HEK293 (cell line): ENCODE measurements around the gene SLC5A1.

Experiments used
- CTCF ChIA-PET: fragments of 350-600 bp; formaldehyde crosslinking; extraction: SDS; loops from one replicate; lab custom pipeline; 2021; ENCODE audit warnings: antibody characterized with exemption; lab: Yijun Ruan, JAX
- POLR2A ChIA-PET: fragments of 300-600 bp; formaldehyde crosslinking; extraction: SDS; loops from one replicate; lab custom pipeline; 2020; ENCODE audit warnings: antibody characterized with exemption, inconsistent platforms; lab: Yijun Ruan, JAX
- H3K27ac ChIP-seq: fragments of 200-500 bp; sonication (Bioruptor generic); 2 replicates; pipeline ENCODE4 v1.5.1; 2014; ENCODE audit warnings: low read depth, low read length, control low read depth, inconsistent platforms; ENCODE audit errors: extremely low read depth
- H3K36me3 ChIP-seq, 2 experiments: fragments of 200-500 bp in 1 of 2; sonication (Bioruptor generic) in 1 of 2; 1 replicate in 1 of 2; 2 replicates in 1 of 2; pipeline ENCODE4 v1.5.1; 2014 to 2017; ENCODE audit warnings: inconsistent platforms in 2 of 2, low read length in 2 of 2; ENCODE audit not compliant: control insufficient read depth in 2 of 2, insufficient read depth in 1 of 2
- H3K4me1 ChIP-seq: fragments of 200-500 bp; sonication (Bioruptor generic); 2 replicates; pipeline ENCODE4 v1.5.1; 2014; ENCODE audit warnings: mild to moderate bottlenecking, low read length, inconsistent platforms; ENCODE audit not compliant: control insufficient read depth, insufficient read depth
- H3K4me3 ChIP-seq: 2 replicates; pipeline ENCODE4 v1.5.1; 2011; ENCODE audit warnings: low read depth, mild to moderate bottlenecking, control low read depth, low read length, moderate library complexity
- H3K9me3 ChIP-seq: fragments of 200-500 bp; sonication (Bioruptor generic); 2 replicates; pipeline ENCODE4 v1.5.1; 2014; ENCODE audit warnings: low read depth, low read length, inconsistent platforms; ENCODE audit not compliant: control insufficient read depth, insufficient read depth
- GLI2 ChIP-seq: fragments of 450-650 bp; formaldehyde crosslinking; IDR thresholded peaks from 2 replicates; pipeline ENCODE4; 2017; ENCODE audit warnings: missing biosample characterization, missing genetic modification characterization, low read depth, borderline replicate concordance
- GLIS2 ChIP-seq: fragments of 450-650 bp; formaldehyde crosslinking; IDR thresholded peaks from 2 replicates; pipeline ENCODE4 v1.5.1; 2016; ENCODE audit warnings: missing biosample characterization, missing genetic modification characterization
- HOXA7 ChIP-seq: sonication (generic); formaldehyde crosslinking; IDR thresholded peaks from 2 replicates; pipeline ENCODE4 v1.8.1; 2022; ENCODE audit warnings: missing genetic modification reagents, borderline replicate concordance
- OSR2 ChIP-seq: fragments of 450-650 bp; formaldehyde crosslinking; IDR thresholded peaks from 2 replicates; pipeline ENCODE4 v1.5.1; 2016; ENCODE audit warnings: missing biosample characterization, missing genetic modification characterization
- RBAK ChIP-seq: fragments of 450-650 bp; formaldehyde crosslinking; IDR thresholded peaks from 2 replicates; pipeline ENCODE4 v1.5.1; 2016; ENCODE audit warnings: missing biosample characterization, missing genetic modification characterization
- SCRT1 ChIP-seq: fragments of 450-650 bp; formaldehyde crosslinking; IDR thresholded peaks from 2 replicates; pipeline ENCODE4 v1.5.1; 2016; ENCODE audit warnings: missing biosample characterization, missing genetic modification characterization, borderline replicate concordance
- TRIM28 ChIP-seq: IDR thresholded peaks from 2 replicates; pipeline ENCODE4 v1.6.1; 2011; ENCODE audit warnings: low read length, control low read depth, borderline replicate concordance
- ZEB2 ChIP-seq: fragments of 450-650 bp; formaldehyde crosslinking; IDR thresholded peaks from 2 replicates; pipeline ENCODE4 v1.5.1; 2016; ENCODE audit warnings: missing biosample characterization, missing genetic modification characterization
- ZFP37 ChIP-seq: fragments of 450-650 bp; formaldehyde crosslinking; IDR thresholded peaks from 2 replicates; pipeline ENCODE4 v1.5.1; 2016; ENCODE audit warnings: missing biosample characterization, missing genetic modification characterization
- ZFP41 ChIP-seq: fragments of 450-650 bp; formaldehyde crosslinking; IDR thresholded peaks from 2 replicates; pipeline ENCODE4 v1.5.1; 2016; ENCODE audit warnings: missing biosample characterization, missing genetic modification characterization, borderline replicate concordance
- ZNF112 ChIP-seq: fragments of 450-650 bp; formaldehyde crosslinking; IDR thresholded peaks from 2 replicates; pipeline ENCODE4 v1.5.0; 2017; ENCODE audit warnings: missing biosample characterization, missing genetic modification characterization
- ZNF132 ChIP-seq: fragments of 450-650 bp; formaldehyde crosslinking; IDR thresholded peaks from 2 replicates; pipeline ENCODE4 v1.5.1; 2017; ENCODE audit warnings: missing biosample characterization, missing genetic modification characterization, borderline replicate concordance
- ZNF16 ChIP-seq: fragments of 450-650 bp; formaldehyde crosslinking; IDR thresholded peaks from 2 replicates; pipeline ENCODE4 v1.5.1; 2016; ENCODE audit warnings: low read depth, missing biosample characterization, missing genetic modification characterization
- ZNF2 ChIP-seq: fragments of 450-650 bp; formaldehyde crosslinking; IDR thresholded peaks from 2 replicates; pipeline ENCODE4 v1.5.1; 2016; ENCODE audit warnings: missing biosample characterization, missing genetic modification characterization
- ZNF239 ChIP-seq: fragments of 450-650 bp; formaldehyde crosslinking; IDR thresholded peaks from 2 replicates; pipeline ENCODE4 v1.5.1; 2016; ENCODE audit warnings: missing biosample characterization, missing genetic modification characterization
- ZNF24 ChIP-seq: fragments of 450-650 bp; formaldehyde crosslinking; IDR thresholded peaks from 2 replicates; pipeline ENCODE4 v1.5.1; 2016; ENCODE audit warnings: missing biosample characterization, missing genetic modification characterization
- ZNF404 ChIP-seq: fragments of 450-650 bp; formaldehyde crosslinking; IDR thresholded peaks from 2 replicates; pipeline ENCODE4 v1.5.1; 2017; ENCODE audit warnings: missing biosample characterization, missing genetic modification characterization
- ZNF426 ChIP-seq: fragments of 450-650 bp; formaldehyde crosslinking; IDR thresholded peaks from 2 replicates; pipeline ENCODE4 v1.5.1; 2017; ENCODE audit warnings: missing biosample characterization, missing genetic modification characterization, mild to moderate bottlenecking, inconsistent platforms, moderate library complexity
- ZNF48 ChIP-seq: fragments of 450-650 bp; formaldehyde crosslinking; IDR thresholded peaks from 2 replicates; pipeline ENCODE4 v1.5.1; 2016; ENCODE audit warnings: missing biosample characterization, missing genetic modification characterization
- ZNF514 ChIP-seq: fragments of 450-650 bp; formaldehyde crosslinking; IDR thresholded peaks from 2 replicates; pipeline ENCODE4 v1.5.1; 2016; ENCODE audit warnings: missing biosample characterization, missing genetic modification characterization
- ZNF610 ChIP-seq: fragments of 450-650 bp; formaldehyde crosslinking; IDR thresholded peaks from 2 replicates; pipeline ENCODE4 v1.5.1; 2016; ENCODE audit warnings: missing biosample characterization, missing genetic modification characterization, borderline replicate concordance
- ZNF660 ChIP-seq: fragments of 450-650 bp; IDR thresholded peaks from 2 replicates; pipeline ENCODE4 v1.5.1; 2018; ENCODE audit warnings: missing biosample characterization, mild to moderate bottlenecking, missing genetic modification characterization
- ZNF747 ChIP-seq: fragments of 450-650 bp; formaldehyde crosslinking; IDR thresholded peaks from 2 replicates; pipeline ENCODE4 v1.5.1; 2016; ENCODE audit warnings: missing biosample characterization, missing genetic modification characterization
- ZNF777 ChIP-seq: fragments of 450-650 bp; formaldehyde crosslinking; IDR thresholded peaks from 2 replicates; pipeline ENCODE4 v1.5.1; 2017; ENCODE audit warnings: missing biosample characterization, missing genetic modification characterization, borderline replicate concordance
- ZSCAN23 ChIP-seq: fragments of 450-650 bp; formaldehyde crosslinking; IDR thresholded peaks from 2 replicates; pipeline ENCODE4 v1.5.1; 2016; ENCODE audit warnings: missing biosample characterization, missing genetic modification characterization
- ZSCAN30 ChIP-seq: fragments of 450-650 bp; IDR thresholded peaks from 2 replicates; pipeline ENCODE4 v1.5.1; 2018; ENCODE audit warnings: missing biosample characterization, mild to moderate bottlenecking, missing genetic modification characterization, moderate library complexity
- TF ChIP-seq, protein P1 (sequence below): fragments of 450-650 bp; formaldehyde crosslinking; IDR thresholded peaks from 2 replicates; pipeline ENCODE4 v1.5.1; 2016; ENCODE audit warnings: missing biosample characterization, missing genetic modification characterization

The SLC5A1 gene

DNA sequence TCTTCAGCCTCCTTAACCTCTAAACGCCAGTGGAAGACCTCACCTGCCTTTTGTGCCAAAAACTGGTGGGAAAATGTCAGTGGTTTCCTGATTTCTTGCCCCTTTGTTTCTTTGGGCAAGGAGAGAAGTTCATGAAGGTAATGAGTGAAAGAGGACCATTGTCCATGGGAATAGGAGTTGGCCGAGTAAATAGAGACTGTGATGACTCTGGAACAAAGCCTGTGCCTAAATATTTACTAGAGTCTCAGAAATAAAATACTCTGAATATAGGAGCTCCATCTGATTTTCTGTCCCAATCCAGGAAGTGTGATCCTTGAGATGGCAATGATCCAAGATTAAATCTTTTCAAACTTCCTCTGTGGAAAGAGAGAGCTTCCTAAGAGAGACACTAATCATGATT, 12.0 kb downstream of the SLC5A1 start:
- H3K4me1 ChIP-seq, result peaks cover 3% of the 10 kb centered on the region; the same call in 1 of the 2 replicates
- H3K9me3 ChIP-seq, result no peaks in the 10 kb centered on the region
- no peak overlapping the region for H3K4me3 ChIP-seq
- TF ChIP-seq ZNF426 (tag by site-specific recombination), result no peak
- no peak for TF ChIP-seq RBAK (tag by site-specific recombination)
- TF ChIP-seq SCRT1 (tag by site-specific recombination), result no peak
- TF ChIP-seq ZNF514 (tag by site-specific recombination), result no peak
- ChIA-PET CTCF (interaction anchor here (1.1 to 1.3 kb wide), 2 partner anchors 27 to 32 kb away, joined by 3 read pairs; no protein-coding TSS in a partner anchor), POLR2A (no interaction called here)
- H3K36me3 ChIP-seq, result no peaks in the 10 kb centered on the region
- H3K27ac ChIP-seq, result no peak overlapping the region

DNA sequence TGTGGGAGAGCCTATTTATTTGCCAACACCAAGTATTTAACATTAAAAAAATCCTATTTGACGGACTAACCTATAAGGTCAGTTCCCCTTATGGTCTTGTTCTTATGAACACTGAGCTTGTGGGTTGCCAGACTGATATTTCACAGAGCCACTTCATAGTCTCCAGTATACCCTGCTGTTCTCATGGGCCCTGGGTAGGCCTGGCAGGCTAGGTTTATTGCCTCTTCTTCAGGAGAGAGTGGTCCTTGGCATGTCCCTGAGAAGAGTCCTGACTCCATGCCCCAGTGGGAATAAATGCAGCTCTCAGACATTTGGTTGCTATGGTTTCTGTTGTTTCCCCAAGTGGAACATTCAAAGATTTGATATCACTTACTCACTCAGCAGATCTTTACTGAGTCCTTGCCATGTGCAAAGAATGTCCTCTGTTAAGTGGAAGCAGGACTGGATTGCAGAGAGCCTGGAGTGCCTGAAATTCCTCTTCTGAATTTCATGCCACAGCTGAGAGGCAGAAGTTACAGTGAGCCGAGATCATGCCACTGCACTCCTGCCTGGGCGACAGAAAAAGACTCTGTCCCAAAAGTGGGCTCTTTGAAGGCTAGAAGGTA, 15.7 kb downstream of the SLC5A1 start:
- Histone ChIP-seq H3K4me1 (no peaks in the 10 kb centered on the region), H3K27ac (no peak overlapping the region), H3K9me3 (no peaks in the 10 kb centered on the region), H3K36me3 (no peaks in the 10 kb centered on the region)
- ChIA-PET POLR2A (no interaction called here), CTCF (interaction anchor here (1.2 kb wide), 1 partner anchor 81 kb away, joined by 3 read pairs; no protein-coding TSS in a partner anchor)
- TF ChIP-seq ZNF404 (tag by site-specific recombination) (no peak), ZFP41 (no peak), ZNF16 (tag by site-specific recombination) (no peak), GLI2 (no peak), ZNF112 (tag by site-specific recombination) (no peak), ZNF132 (tag by site-specific recombination) (no peak), ZSCAN30 (tag by site-specific recombination) (no peak), ZNF777 (tag by site-specific recombination) (no peak), ZNF660 (tag by site-specific recombination) (no peak), ZSCAN23 (tag by site-specific recombination) (no peak), ZNF24 (tag by site-specific recombination) (no peak), ZNF48 (no peak), HOXA7 (CRISPR knock-in tag) (no peak), ZNF747 (tag by site-specific recombination) (no peak), ZEB2 (tag by site-specific recombination) (no peak), ZNF239 (tag by site-specific recombination) (no peak)
- TF ChIP-seq, protein P1, sequence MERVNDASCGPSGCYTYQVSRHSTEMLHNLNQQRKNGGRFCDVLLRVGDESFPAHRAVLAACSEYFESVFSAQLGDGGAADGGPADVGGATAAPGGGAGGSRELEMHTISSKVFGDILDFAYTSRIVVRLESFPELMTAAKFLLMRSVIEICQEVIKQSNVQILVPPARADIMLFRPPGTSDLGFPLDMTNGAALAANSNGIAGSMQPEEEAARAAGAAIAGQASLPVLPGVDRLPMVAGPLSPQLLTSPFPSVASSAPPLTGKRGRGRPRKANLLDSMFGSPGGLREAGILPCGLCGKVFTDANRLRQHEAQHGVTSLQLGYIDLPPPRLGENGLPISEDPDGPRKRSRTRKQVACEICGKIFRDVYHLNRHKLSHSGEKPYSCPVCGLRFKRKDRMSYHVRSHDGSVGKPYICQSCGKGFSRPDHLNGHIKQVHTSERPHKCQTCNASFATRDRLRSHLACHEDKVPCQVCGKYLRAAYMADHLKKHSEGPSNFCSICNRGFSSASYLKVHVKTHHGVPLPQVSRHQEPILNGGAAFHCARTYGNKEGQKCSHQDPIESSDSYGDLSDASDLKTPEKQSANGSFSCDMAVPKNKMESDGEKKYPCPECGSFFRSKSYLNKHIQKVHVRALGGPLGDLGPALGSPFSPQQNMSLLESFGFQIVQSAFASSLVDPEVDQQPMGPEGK (tag by site-specific recombination), result no peak
- TF ChIP-seq, all 188 proteins: peak for 0
- H3K4me3 ChIP-seq, result no peak overlapping the region

DNA sequence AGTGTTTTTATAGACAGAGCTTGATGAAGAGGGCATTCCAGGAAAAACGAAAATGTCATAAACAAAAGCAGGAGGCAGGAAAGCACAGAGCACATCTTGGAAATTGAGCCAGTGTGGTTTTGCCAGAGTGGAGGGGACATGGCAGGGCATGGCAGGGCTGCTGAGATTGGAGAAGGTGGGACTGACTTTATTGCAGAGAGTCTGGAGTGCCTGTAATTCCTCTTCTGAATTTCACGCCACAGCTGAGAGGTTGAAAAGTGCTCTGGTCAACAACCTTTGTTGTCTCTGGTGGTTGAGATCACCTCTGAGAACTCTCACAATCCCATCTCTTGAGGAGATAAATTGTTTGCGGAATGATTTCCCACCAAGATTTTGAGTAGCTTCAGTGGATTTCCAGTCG, 16.4 kb downstream of the SLC5A1 start:
- H3K36me3 ChIP-seq, result no peaks in the 10 kb centered on the region
- no peak for TF ChIP-seq OSR2 (tag by site-specific recombination)
- TF ChIP-seq ZNF2, result no peak
- no peak for TF ChIP-seq ZNF610 (tag by site-specific recombination)
- no peak for TF ChIP-seq ZFP37 (tag by site-specific recombination)
- TF ChIP-seq TRIM28, result no peak
- no peak for TF ChIP-seq GLIS2 (tag by site-specific recombination)
- POLR2A ChIA-PET, result no interaction called here
- H3K4me1 ChIP-seq, result no peaks in the 10 kb centered on the region
- H3K4me3 ChIP-seq, result no peak overlapping the region
- H3K9me3 ChIP-seq, result no peaks in the 10 kb centered on the region
- no peak overlapping the region for H3K27ac ChIP-seq
- CTCF ChIA-PET, result no interaction called here
